Measurements from ENCODE around the gene NPHP4. TPM values are rescaled to one million over a fixed set of nuclear protein-coding genes. Genes with fewer than 3 reads are reported as not detected.

Gene NPHP4
- total RNA-seq, 1 donor from 2014 or later: 33.2 TPM

GRCh38 chr1:5947978-5948680 lies 44.1 kb downstream of the NPHP4 start:
- DNase-seq (ENCODE audit: low read depth, low spot score): no peak
- Mint-ChIP-seq H3K4me3 (no peak overlapping the region), H3K27ac (ENCODE audit: unreplicated experiment) (no peak overlapping the region)

DNA sequence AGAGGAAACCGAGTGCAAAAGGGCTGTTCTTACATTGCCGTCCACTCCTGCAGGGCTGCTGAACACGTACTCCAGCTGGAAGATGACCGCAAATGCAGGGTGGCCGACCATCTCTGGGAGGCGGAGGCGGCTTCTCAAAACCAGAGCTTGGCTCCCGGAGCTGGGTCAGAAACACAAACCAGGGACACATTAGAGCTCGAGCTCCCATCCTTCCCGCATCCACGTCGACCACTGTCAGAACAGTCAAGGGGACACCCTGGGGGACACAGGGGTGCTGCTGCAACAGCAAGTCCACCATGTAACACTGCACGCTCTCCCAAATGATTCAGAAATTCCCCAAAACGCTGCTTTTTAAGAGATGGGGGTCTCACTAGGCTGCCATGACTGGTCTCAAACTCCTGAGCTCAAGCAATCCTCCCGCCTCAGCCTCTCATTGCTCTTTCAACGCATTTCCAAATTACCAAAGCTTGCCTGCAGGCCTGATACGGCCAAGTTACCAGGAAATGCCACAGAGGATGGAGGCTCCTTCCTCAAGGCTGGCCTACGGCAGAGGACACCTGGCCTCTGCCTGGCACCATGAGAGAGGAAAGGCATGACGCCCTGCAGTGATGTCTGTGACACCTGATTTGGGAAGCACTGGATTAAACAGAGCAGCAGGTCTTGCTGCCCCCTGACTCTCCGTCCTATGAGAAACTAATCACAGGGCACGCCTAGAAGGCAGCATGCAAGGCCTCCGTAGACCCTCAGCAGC lies 45.0 kb downstream of the NPHP4 start:
- Mint-ChIP-seq H3K4me1 (no peaks in the 10 kb centered on the region), H3K27ac (ENCODE audit: unreplicated experiment) (no peak overlapping the region), H3K9me3 (no peaks in the 10 kb centered on the region), H3K4me3 (no peak overlapping the region), H3K36me3 (ENCODE audit: low read depth) (peaks cover 22% of the 10 kb centered on the region), H3K27me3 (ENCODE audit: low read depth) (no peaks in the 10 kb centered on the region)
- no peak for DNase-seq (ENCODE audit: low read depth, low spot score)
- TF ChIP-seq CTCF (conservative IDR thresholded peaks at IDR 0.05): no peak

More at GRCh38 chr1:5947978-5948680, 44.1 kb downstream of the NPHP4 start:
- H3K9me3 Mint-ChIP-seq: no peaks in the 10 kb centered on the region
- H3K27me3 Mint-ChIP-seq (ENCODE audit: low read depth): no peaks in the 10 kb centered on the region
- H3K36me3 Mint-ChIP-seq (ENCODE audit: low read depth): peaks cover 22% of the 10 kb centered on the region
- TF ChIP-seq CTCF (conservative IDR thresholded peaks at IDR 0.05): no peak
- no peaks in the 10 kb centered on the region for H3K4me1 Mint-ChIP-seq

GRCh38 chr1:5945445-5945844 lies 46.8 kb downstream of the NPHP4 start:
- DNase-seq (ENCODE audit: low read depth, low spot score): no peak
- H3K36me3 Mint-ChIP-seq (ENCODE audit: low read depth): peaks cover 28% of the 10 kb centered on the region
- no peaks in the 10 kb centered on the region for H3K27me3 Mint-ChIP-seq (ENCODE audit: low read depth)
- no peak overlapping the region for H3K27ac Mint-ChIP-seq (ENCODE audit: unreplicated experiment)
- TF ChIP-seq CTCF (conservative IDR thresholded peaks at IDR 0.05): no peak
- no peak overlapping the region for H3K4me3 Mint-ChIP-seq
- H3K9me3 Mint-ChIP-seq: no peaks in the 10 kb centered on the region
- H3K4me1 Mint-ChIP-seq: no peaks in the 10 kb centered on the region

DNA sequence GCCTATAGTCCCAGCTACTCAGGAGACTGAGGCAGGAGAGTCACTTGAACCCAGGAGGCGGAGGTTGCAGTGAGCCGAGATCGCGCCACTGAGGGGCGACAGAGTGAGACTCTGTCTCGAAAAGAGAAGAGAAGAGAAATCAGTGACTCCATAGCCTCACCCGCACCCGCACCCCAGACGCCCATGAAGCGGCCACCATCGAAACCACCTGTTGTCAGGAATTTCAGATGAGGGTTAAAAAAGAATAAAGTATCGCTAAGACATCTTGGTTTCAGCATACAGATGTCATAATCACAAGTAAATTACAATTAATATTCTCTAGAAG lies 47.4 kb downstream of the NPHP4 start:
- no peak overlapping the region for H3K27ac Mint-ChIP-seq (ENCODE audit: unreplicated experiment)
- DNase-seq (ENCODE audit: low read depth, low spot score): no peak
- TF ChIP-seq CTCF (conservative IDR thresholded peaks at IDR 0.05): no peak
- H3K9me3 Mint-ChIP-seq: peaks cover 4% of the 10 kb centered on the region
- H3K36me3 Mint-ChIP-seq (ENCODE audit: low read depth): peaks cover 32% of the 10 kb centered on the region
- no peaks in the 10 kb centered on the region for H3K27me3 Mint-ChIP-seq (ENCODE audit: low read depth)
- H3K4me1 Mint-ChIP-seq: peaks cover 6% of the 10 kb centered on the region
- no peak overlapping the region for H3K4me3 Mint-ChIP-seq

DNA sequence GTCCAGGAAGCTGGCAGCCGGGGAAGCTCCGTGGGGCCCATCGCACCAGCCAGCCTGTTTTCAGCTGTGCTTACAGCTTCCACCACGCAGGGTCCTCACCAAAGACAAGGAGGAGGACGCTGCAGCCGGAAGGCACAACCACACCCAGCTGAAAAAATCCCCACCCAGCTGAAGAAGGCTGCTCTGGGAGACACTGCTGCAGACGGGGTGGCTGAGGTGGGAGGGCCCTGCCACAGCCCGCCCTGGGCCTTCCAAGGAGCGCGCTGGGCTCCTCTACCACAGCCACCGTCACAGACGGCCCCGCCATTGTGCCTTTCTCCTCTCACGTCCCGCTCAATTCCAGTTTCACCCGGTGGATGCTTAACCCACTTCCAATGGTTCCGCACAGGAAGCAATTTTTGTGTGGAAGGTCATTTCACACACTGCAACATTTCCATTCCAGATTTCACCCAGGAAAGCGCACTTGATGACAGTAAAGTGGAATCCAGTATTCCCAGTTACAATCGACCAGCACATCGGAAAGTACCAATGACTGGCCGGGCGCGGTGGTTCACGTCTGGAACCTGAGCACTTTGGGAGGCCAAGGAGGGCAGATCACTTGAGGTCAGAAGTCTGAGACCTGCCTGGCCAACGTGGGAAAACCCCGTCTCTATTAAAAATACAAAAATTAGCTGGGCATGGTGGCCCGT lies 47.9 kb downstream of the NPHP4 start:
- Mint-ChIP-seq H3K4me3 (no peak overlapping the region), H3K27ac (ENCODE audit: unreplicated experiment) (no peak overlapping the region), H3K27me3 (ENCODE audit: low read depth) (no peaks in the 10 kb centered on the region), H3K4me1 (peaks cover 10% of the 10 kb centered on the region), H3K9me3 (peaks cover 4% of the 10 kb centered on the region), H3K36me3 (ENCODE audit: low read depth) (peaks cover 32% of the 10 kb centered on the region)
- no peak for DNase-seq (ENCODE audit: low read depth, low spot score)
- no peak for TF ChIP-seq CTCF (conservative IDR thresholded peaks at IDR 0.05)

Measured in neural crest cell (in vitro differentiated cells).